HG03060 (cell line): ENCODE data around the gene CDH24.

Experiments used
- ATAC-seq: cut with Tn5 transposase; IDR thresholded peaks from one replicate; pipeline ENCODE4 v1.9.1; 2021; ENCODE audit warnings: low read depth, moderate number of reproducible peaks; ENCODE audit not compliant: unreplicated experiment

Gene CDH24

GRCh38 chr14:23091294-23092225, 34.2 kb upstream of the CDH24 start:
- ATAC-seq, result no peak

- no peak for ATAC-seq
Measured at GRCh38 chr14:23090254-23090636, 32.9 kb upstream of the CDH24 start.

DNA sequence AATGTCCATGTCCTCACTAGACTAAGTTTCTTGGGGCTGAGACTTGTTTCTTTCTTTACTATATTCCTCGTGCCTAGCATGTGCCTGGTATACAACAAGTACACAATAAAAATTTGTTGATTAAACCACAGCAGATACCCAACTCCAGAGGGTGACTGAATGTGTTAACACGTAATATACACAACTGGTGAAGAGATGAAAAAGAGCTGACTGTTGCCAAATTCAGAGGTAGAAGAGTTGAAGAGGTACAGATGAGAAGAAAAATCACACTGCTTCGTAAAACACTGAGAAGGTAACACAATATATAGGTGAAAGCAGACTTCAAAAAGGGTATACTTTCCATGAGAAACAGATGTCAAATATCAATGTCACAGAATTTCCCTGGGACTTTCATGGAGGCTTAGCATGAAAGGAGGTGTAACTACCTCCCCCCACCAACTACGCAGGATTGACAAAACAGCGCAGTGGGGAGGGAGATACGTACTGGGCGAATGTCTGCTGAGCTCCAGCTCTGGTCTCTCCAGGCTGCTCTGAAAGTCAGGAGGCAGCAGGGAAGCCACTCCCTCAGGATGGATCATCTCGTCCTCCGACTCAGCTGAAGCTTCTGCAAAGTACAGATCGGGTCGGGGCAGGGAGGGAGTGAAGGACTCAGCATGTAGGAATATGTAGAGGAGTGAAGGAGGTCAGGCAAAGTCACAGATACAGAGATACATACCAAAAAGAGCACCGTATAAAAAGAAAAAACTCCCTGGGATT, 32.4 kb upstream of the CDH24 start:
- ATAC-seq, result no peak

GRCh38 chr14:23086565-23086964, 29.2 kb upstream of the CDH24 start:
- no peak for ATAC-seq

- no peak for ATAC-seq
Measured at GRCh38 chr14:23085458-23085857, 28.1 kb upstream of the CDH24 start.

- no peak for ATAC-seq
Measured at GRCh38 chr14:23080474-23080873, 23.2 kb upstream of the CDH24 start.

GRCh38 chr14:23079716-23080115, 22.4 kb upstream of the CDH24 start:
- ATAC-seq, result no peak

- ATAC-seq, result no peak
Measured at GRCh38 chr14:23078692-23079116, 21.4 kb upstream of the CDH24 start.

- ATAC-seq, result no peak
Measured at GRCh38 chr14:23077962-23078361, 20.6 kb upstream of the CDH24 start.

- ATAC-seq, result no peak
Measured at GRCh38 chr14:23076785-23077408, 19.6 kb upstream of the CDH24 start.

DNA sequence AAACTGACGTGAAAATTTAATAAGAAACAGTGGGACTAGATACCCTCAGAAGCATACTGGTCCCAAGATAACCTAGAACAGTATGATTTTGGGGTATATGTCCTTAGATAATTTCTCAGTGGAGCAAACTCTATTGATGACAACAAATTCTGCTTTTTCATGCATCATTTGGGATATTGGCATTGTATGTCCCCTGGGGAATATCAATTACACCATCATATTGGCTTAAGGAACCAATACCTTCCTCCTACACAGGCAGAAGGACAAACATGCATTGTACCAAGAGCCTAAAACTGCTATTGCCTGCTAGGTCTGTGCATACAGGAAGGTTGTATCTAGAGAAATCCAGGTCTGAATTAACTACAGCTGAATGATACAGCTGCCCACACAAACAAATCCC, 17.6 kb upstream of the CDH24 start:
- ATAC-seq, result no peak

DNA sequence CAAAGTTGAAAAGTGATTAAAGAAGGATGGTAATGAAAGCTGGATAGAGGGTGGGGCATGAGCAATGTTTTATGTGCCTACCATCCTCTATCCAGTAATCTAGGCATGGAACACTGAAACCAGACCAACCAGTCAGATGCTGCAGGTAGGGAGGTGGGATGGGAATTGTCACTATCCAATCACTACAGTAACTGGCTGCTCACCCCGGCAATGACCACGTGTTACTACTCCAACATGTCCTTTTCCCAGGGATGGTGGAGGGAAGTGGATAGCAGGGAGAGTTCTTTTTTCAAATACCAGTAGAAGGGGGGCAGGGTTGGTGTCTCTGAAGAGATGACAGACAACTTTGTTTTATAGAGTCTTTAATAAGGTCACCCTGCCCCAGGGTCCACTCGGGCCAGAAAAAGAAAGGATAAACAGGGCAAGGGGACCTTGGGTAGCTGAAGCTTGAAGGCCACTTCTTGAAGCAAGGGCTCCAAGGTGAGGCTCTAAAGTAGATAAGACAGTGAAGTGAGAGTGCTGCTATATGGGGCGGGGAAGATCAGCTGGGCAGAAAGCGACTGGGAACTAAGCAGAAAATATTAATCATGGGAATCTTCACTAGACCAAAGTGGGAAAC, 14.7 kb upstream of the CDH24 start:
- ATAC-seq, result no peak

DNA sequence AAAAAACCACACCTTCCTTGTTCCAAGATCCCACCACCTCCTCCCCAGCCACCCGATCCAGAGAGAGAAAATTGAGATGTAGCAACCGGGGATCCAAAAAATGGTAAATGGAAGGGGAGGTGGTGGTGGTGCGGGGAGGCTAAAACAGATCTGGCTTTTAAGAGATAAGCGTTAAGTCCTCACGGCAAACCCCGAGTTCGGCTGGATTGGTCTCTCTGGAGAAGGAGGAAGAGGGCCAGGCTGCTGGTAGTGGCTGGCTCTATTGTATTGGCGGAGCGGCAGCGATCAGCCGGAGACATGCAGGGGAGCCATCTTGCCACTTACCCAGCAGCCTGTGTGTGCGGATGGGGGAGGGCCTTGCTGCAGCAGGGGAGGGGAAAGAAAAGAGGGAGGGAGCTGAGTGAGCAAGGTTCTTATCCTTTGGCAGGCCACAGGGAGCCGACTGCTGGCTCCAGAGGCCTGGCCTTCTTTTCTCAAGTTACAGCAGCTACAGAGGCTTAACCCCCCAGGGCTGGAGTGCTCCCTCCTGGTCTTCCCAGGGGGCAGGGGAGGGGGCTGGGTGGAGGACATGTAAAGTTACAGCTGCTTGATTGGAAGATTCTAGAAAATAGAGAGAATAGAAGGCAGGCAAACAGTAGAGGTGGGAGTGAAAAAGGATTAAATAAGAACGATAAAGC, 14.1 kb upstream of the CDH24 start:
- no peak for ATAC-seq

DNA sequence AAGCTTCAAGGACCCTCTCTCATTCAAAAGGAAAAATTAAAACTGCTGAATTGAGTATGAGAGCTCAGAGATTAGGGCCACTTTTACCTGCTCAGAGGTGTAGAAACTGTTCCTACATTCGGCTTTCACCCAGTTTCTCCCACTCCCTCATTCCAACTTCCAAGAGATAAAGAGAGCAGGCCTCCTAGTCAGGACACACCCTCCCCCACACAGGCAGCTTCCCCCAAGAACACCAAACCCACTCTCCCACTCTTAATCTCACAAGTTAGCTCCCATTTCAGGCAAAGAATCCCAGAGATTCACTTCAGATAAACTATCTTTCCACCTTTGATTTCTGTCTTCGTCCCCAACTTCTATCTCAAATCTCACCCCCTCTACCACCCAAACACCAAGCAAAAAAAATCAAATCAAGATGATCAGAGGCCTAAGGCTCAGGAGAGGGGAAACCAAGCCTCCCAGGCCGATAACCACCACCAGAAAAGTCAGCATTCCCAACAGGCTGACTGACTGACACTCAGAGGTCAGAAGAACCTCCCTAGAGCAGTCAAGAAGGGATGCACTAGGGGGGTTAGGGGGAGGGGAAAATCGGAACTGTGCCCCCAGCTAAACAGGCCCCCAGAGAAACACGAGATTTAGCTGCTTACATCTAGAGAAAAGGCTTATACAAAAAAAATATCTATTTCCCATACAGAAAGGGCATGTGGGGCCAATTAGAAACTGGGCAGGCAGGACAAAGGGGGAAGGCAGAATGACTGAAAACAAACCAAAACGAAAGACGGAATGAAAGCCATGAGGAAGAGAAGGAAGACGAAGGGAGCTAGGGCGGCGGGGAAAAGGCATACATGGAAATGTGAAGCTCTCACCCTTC, 13.2 kb upstream of the CDH24 start:
- ATAC-seq, result no peak

- ATAC-seq, result no peak
Measured at GRCh38 chr14:23069413-23069806, 12.1 kb upstream of the CDH24 start.

GRCh38 chr14:23068789-23069412, 11.6 kb upstream of the CDH24 start:
- ATAC-seq, result no peak

GRCh38 chr14:23067847-23068788, 10.8 kb upstream of the CDH24 start:
- no peak for ATAC-seq
